Measurements from ENCODE around the gene RIPOR3. TPM values are rescaled to one million over a fixed set of nuclear protein-coding genes. Genes with fewer than 3 reads are reported as not detected.

Gene RIPOR3
- total and polyA plus RNA-seq, 9 of the 15 experiments (the other 6 are each of a cell fraction or from before 2014, with no cell fraction given), result 3.3 to 62.7 (median 21.4) TPM

GRCh38 chr20:50635676-50636600, 55.4 kb downstream of the RIPOR3 start (continued):
- TF ChIP-seq ZNF184 (CRISPR knock-in tag; IDR thresholded peaks at IDR 0.05) (no peak), ZNF766 (CRISPR knock-in tag; conservative IDR thresholded peaks at IDR 0.05) (peak; percentile 81), ZNF23 (CRISPR knock-in tag; IDR thresholded peaks at IDR 0.05) (no peak), CSDE1 (IDR thresholded peaks at IDR 0.05) (no peak), KAT7 (CRISPR knock-in tag; IDR thresholded peaks at IDR 0.05; ENCODE audit: borderline replicate concordance) (no peak), PCBP2 (IDR thresholded peaks at IDR 0.05; ENCODE audit: low read depth, low read length, poor library complexity, severe bottlenecking) (no peak), MLX (CRISPR knock-in tag; conservative IDR thresholded peaks at IDR 0.05) (no peak), ID3 (CRISPR knock-in tag; IDR thresholded peaks at IDR 0.05) (no peak), ID3 (tag; IDR thresholded peaks at IDR 0.05) (peak; percentile 47; the same call in 1 of the 2 replicates), NR2C1 (IDR thresholded peaks at IDR 0.05) (no peak), NR2C1 (tag; IDR thresholded peaks at IDR 0.05) (no peak), PRDM10 (IDR thresholded peaks at IDR 0.05; ENCODE audit: partially characterized antibody) (peak; percentile 92), TBP (optimal IDR thresholded peaks at IDR 0.05; ENCODE audit: low read depth, low read length) (peak; percentile 16), COPS2 (conservative IDR thresholded peaks at IDR 0.05) (no peak), CBX5 (IDR thresholded peaks at IDR 0.05; ENCODE audit: borderline replicate concordance, low read depth) (no peak), NEUROD1 (IDR thresholded peaks at IDR 0.05; ENCODE audit: borderline replicate concordance, low read depth, low read length, partially characterized antibody) (no peak), EP400 (IDR thresholded peaks at IDR 0.05) (no peak), DEAF1 (CRISPR knock-in tag; IDR thresholded peaks at IDR 0.05) (peak; percentile 32; the same call in 1 of the 2 replicates)

Data from K562 (cell line).